Measurements from ENCODE around the gene RIPOR3.

DNA sequence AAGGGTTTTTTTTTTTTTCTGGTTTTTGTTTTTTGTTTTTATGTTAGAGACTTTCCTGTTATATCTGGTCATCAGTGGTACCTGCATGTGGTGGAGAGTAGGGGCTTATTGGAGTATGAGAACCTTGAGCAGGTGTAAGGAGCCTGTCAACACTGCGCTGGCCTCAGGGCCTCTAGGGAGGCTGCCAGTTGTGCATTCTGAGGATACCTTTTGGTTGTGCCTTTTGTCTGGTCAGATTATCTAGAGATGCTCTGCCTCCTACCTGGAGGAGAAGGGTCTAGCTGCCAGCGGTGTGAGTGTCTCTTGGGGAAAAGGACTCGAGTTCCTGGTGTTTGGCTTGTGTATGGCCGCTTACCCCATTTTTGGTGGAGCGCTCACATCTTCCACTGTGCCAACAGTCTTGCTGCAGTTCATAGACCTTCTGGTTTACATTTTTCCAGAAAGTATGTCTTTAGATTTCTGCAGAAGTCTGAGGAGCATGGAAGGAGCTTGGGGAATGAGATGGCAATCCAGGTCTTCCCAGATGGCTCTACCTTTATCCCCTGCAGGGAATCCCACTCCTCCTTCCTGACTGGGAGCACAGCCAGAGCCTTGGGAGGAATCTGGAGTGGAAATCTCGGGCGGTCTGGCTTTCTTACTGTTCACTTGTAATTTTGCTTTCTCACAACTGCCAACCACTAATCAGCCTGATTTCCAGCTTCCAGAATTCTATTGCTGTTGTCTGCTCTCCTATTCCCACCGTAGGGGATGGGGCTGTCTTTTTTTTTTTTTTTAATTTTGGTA lies 131.3 kb downstream of the RIPOR3 start:
- no peak for TF ChIP-seq TAF1 (conservative IDR thresholded peaks at IDR 0.05)
- TF ChIP-seq CTCF (IDR thresholded peaks at IDR 0.05; ENCODE audit: low read depth, low read length, missing input control): no peak
- no peak for TF ChIP-seq HNF4A (conservative IDR thresholded peaks at IDR 0.05)
- TF ChIP-seq GABPA (IDR thresholded peaks at IDR 0.05 in 1 of 2, conservative IDR thresholded peaks at IDR 0.05 in 1 of 2): no peak
- no peak for TF ChIP-seq SP1 (IDR thresholded peaks at IDR 0.05)

Data from liver (tissue), 3 donors.